ENCODE data around the gene MYO9B. TPM values are rescaled to one million over a fixed set of nuclear protein-coding genes. Genes with fewer than 3 reads are reported as not detected.
A peak's percentile ranks its signal among the peaks of the same experiment; 100 is the strongest.

The MYO9B gene
- total and polyA plus RNA-seq, 11 donors = 24.2 to 89.4 (median 31.3) TPM

DNA sequence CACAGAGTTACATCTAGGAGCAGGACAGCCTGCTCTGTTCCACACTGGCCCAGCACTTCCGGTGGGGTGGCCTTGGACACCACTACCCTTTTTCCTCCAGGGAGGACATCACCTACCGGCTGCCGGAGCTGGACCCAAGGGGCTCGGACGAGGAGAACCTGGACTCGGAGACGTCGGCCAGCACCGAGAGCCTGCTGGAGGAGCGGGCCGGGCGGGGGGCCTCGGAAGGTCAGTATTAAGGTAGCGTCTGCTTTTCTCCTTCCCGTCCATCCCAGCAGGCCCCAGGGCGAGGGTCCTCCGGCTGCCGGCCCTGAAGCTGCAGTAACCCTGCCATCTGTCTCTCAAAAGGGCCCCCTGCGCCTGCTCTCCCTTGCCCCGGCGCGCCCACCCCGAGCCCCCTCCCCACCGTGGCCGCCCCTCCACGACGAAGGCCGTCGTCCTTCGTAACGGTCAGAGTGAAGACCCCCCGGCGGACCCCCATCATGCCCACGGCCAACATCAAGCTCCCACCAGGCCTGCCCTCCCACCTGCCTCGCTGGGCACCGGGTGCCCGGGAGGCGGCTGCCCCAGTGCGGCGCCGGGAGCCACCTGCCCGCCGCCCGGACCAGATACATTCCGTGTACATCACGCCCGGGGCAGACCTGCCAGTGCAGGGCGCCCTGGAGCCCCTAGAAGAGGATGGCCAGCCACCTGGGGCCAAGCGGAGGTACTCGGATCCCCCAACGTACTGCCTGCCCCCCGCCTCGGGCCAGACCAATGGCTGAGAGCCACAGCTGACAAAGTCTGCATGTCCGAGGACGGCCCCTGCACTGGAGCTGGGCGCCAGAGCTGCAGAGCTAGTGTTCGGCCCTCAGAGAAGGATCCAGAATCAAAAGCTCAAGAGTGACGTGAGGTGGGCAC is 136.2 kb downstream of the MYO9B start:
- DNase-seq (no peak), ATAC-seq (no peak)
- peaks cover 0 to 70% (median 49%) of the 10 kb centered on the region in 9 donors for H3K36me3 ChIP-seq
- TF ChIP-seq POLR2A (IDR thresholded peaks at IDR 0.05) (no peak), CTCF (IDR thresholded peaks at IDR 0.05) (no peak)
- H3K9me3 ChIP-seq = no peaks in the 10 kb centered on the region
- 87 to 95% (median 94%) methylated on average over 16 to 58 of the region's 58 CpGs for WGBS, 4 donors
- intact Hi-C loops (cut with DNase I) = loop anchor here in 1 of 10 donors (10.0 kb wide), 1 partner anchor 73 kb away; the partner anchor contains the start of gene ANKLE1
- peaks cover 0 to 19% (median 11%) of the 10 kb centered on the region in 12 donors for H3K4me1 ChIP-seq
- no peaks in the 10 kb centered on the region for H3K27me3 ChIP-seq
- no peak overlapping the region for H3K27ac ChIP-seq
- H3K4me3 ChIP-seq = no peak overlapping the region

- WGBS, 4 donors = 86 to 92% (median 89%) methylated on average over 4 to 5 of the region's 5 CpGs
- no peak for ATAC-seq
- intact Hi-C loops (cut with DNase I) = loop anchor here in 1 of 10 donors (10.0 kb wide), 1 partner anchor 71 kb away; the partner anchor contains the start of gene ANKLE1
- no peak for TF ChIP-seq CTCF (IDR thresholded peaks at IDR 0.05)
- TF ChIP-seq POLR2A (IDR thresholded peaks at IDR 0.05) = no peak
- no peak overlapping the region for H3K27ac ChIP-seq
- H3K36me3 ChIP-seq = peaks cover 0 to 72% (median 54%) of the 10 kb centered on the region in 9 donors
- no peak for DNase-seq
- no peak overlapping the region for H3K4me3 ChIP-seq
- no peaks in the 10 kb centered on the region for H3K9me3 ChIP-seq
- peaks cover 0 to 19% (median 11%) of the 10 kb centered on the region in 12 donors for H3K4me1 ChIP-seq
- H3K27me3 ChIP-seq = no peaks in the 10 kb centered on the region
Observed at GRCh38 chr19:17213334-17213733, 137.8 kb downstream of the MYO9B start.

DNA sequence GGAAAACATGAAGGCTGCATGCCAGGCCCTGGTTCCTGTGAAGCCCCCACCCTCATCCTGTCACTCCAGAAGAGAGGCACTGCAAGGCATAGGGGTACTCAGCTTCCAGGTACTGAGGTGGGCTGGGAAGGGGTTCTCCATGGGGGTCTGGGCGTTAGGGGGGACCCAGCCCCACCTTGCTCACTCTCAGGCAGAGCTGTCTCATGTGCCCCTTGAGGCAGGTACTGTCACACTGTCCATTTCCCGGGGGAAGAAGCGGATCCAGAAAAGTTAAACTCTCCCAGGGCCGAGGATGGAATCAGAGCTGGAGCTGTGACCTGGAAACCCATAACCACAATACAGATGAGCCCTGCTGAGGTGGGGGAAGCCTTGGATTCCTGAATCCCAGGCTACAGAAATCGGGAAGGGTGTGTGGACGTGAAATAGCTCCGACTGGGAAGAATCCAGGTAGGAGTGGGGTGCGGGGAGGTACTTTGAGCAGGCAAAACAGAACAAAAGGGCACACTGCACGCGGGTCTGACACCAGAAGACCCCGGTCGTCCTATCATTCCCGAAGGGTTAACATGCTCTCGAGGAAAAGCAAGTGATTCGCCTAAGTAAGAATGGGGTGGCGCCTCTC is 139.0 kb downstream of the MYO9B start:
- H3K27ac ChIP-seq = peak overlapping the region; percentile 90 to 97 (median 94)
- H3K9me3 ChIP-seq = no peaks in the 10 kb centered on the region
- no peaks in the 10 kb centered on the region for H3K27me3 ChIP-seq
- 27 to 33% (median 33%) methylated on average over 16 of the region's 16 CpGs for WGBS, 4 donors
- H3K4me3 ChIP-seq = peak overlapping the region; percentile 38 to 83 (median 78)
- DNase-seq (no peak), ATAC-seq (no peak)
- peaks cover 0 to 67% (median 53%) of the 10 kb centered on the region in 9 donors for H3K36me3 ChIP-seq
- H3K4me1 ChIP-seq = peaks cover 0 to 19% (median 11%) of the 10 kb centered on the region in 12 donors
- TF ChIP-seq CTCF (IDR thresholded peaks at IDR 0.05) = no peak
- TF ChIP-seq POLR2A (IDR thresholded peaks at IDR 0.05) = no peak
- intact Hi-C loops (cut with DNase I) = loop anchor here in 4 of 10 donors (2.0 to 10.0 kb wide), 4 partner anchors 48 to 137 kb away; partner anchors contain the start of genes USHBP1 (in 2 of the 4), ANKLE1 (in 1 of the 4), BABAM1 (in 1 of the 4) and HAUS8 (in 1 of the 4)

Data from heart left ventricle (tissue), 16 donors.